Right lobe of liver (tissue), 6 donors: ENCODE results near the gene LIMCH1. TPM values are rescaled to one million over a fixed set of nuclear protein-coding genes. Genes with fewer than 3 reads are reported as not detected.

Experiments
- ATAC-seq, 4 donors: fragments of 200-7000 bp; cut with Tn5 transposase; one replicate each; pipeline ENCODE4 v1.9.1; 2020; ENCODE audit warnings: mild to moderate bottlenecking in 4 of 4, moderate library complexity in 4 of 4
- DNase-seq, 3 donors: peaks; one replicate each; pipeline ENCODE4 v3.0.0-alpha.2; 2020
- H3K27ac ChIP-seq, 3 donors: fragments of 200-600 bp; one replicate each; pipeline ENCODE4 v1.8.0; 2022
- H3K27me3 ChIP-seq, 2 donors: fragments of 200-600 bp; one replicate each; pipeline ENCODE4 v1.8.0; 2022
- H3K36me3 ChIP-seq, 4 donors: fragments of 200-600 bp; sonication (generic) in 1 of 4; one replicate each; pipeline versions ENCODE4 v1.5.1 to v1.8.0; 2017 to 2022; ENCODE audit warnings: control low read depth in 1 of 4
- H3K4me1 ChIP-seq, 4 donors: fragments of 200-600 bp; sonication (generic) in 1 of 4; one replicate each; pipeline versions ENCODE4 v1.5.1 to v1.8.0; 2017 to 2022; ENCODE audit warnings: control low read depth in 1 of 4
- H3K4me3 ChIP-seq, 3 donors: fragments of 200-600 bp; one replicate each; pipeline ENCODE4 v1.8.0; 2022
- H3K9me3 ChIP-seq, 4 donors: fragments of 200-600 bp; sonication (generic) in 1 of 4; one replicate each; pipeline versions ENCODE4 v1.5.1 to v1.8.0; 2017 to 2022; ENCODE audit warnings: control low read depth in 1 of 4
- CTCF ChIP-seq, 4 donors: fragments of 200-600 bp in 3 of 4; fragments of 450-650 bp in 1 of 4; IDR thresholded peaks; one replicate each; pipeline versions ENCODE4 v1.5.1 to v1.8.0; 2016 to 2022; ENCODE audit warnings: antibody characterized with exemption in 4 of 4, mild to moderate bottlenecking in 2 of 4
- POLR2A ChIP-seq: fragments of 450-650 bp; IDR thresholded peaks from one replicate; pipeline ENCODE4 v1.6.1; 2017; ENCODE audit warnings: antibody characterized with exemption, mild to moderate bottlenecking
- WGBS: methylation state at CpG from one replicate; pipeline ENCODE4 v1.1.6; 2018; ENCODE audit warnings: low coverage, low lambda C conversion rate; ENCODE audit not compliant: insufficient coverage; ENCODE audit errors: missing lambda C conversion rate; 5-methylcytosine and 5-hydroxymethylcytosine counted together
- intact Hi-C, 2 donors: fragments of 100-400 bp; cut with DNase I; formaldehyde crosslinking; loops; one replicate each; pipeline versions ENCODE4 v1.11.2 to v1.14.1; 2022
- total RNA-seq, 6 experiments: library from RNA; depleted of rRNA in 2 of 6; stranded (reverse); fragments of >200 nt in 2 of 6; fragmentation: NEBNext Ultra II Directional in 3 of 6; extraction: Animal tissue kit (Norgen Biotek cat#: 25700) in 3 of 6; gene quantifications; one replicate each; pipeline versions ENCODE4 v1.1.0 to v1.2.4, GENCODE V29; 2016 to 2023
- donor health status: DM: no; HTN: yes; CAD: no.
- donor health status: DM: no; HTN: no; CAD: no.
- donor health status: DM: no; HTN: no; CAD: no.
- donor health status: DM: no; HTN: yes; CAD: no.
- donor health status: DM: no; HTN: yes; CAD: no.

LIMCH1 gene
- total RNA-seq, 6 experiments from 2014 or later: 8.3 to 26.9 (median 12.9) TPM

GRCh38 chr4:41609851-41610250, 71.9 kb downstream of the LIMCH1 start:
- Histone ChIP-seq H3K27me3 (no peaks in the 10 kb centered on the region), H3K4me1 (peaks cover 0 to 13% (median 0%) of the 10 kb centered on the region in 4 donors), H3K4me3 (no peak overlapping the region), H3K27ac (no peak overlapping the region), H3K9me3 (no peaks in the 10 kb centered on the region), H3K36me3 (no peaks in the 10 kb centered on the region)
- ATAC-seq (no peak), DNase-seq (no peak)
- intact Hi-C loops: no loop called here
- WGBS: 90% methylated on average over 4 of the region's 5 CpGs
- TF ChIP-seq POLR2A (no peak), CTCF (IDR thresholded peaks at IDR 0.05) (no peak)

- no peaks in the 10 kb centered on the region for H3K36me3 ChIP-seq
- intact Hi-C loops: no loop called here
- peaks cover 0 to 13% (median 0%) of the 10 kb centered on the region in 4 donors for H3K4me1 ChIP-seq
- H3K9me3 ChIP-seq: no peaks in the 10 kb centered on the region
- ATAC-seq: no peak
- no peak for DNase-seq
- H3K27ac ChIP-seq: no peak overlapping the region
- no peak for TF ChIP-seq CTCF (IDR thresholded peaks at IDR 0.05)
- no peak for TF ChIP-seq POLR2A
- H3K4me3 ChIP-seq: no peak overlapping the region
- H3K27me3 ChIP-seq: no peaks in the 10 kb centered on the region
- WGBS: 86% methylated on average over 3 of the region's 3 CpGs
Observed at GRCh38 chr4:41610474-41610873, 72.5 kb downstream of the LIMCH1 start.

- H3K27ac ChIP-seq: no peak overlapping the region
- 50% methylated on average over 1 of the region's 1 CpG for WGBS
- intact Hi-C loops: no loop called here
- H3K27me3 ChIP-seq: no peaks in the 10 kb centered on the region
- peaks cover 0 to 13% (median 0%) of the 10 kb centered on the region in 4 donors for H3K4me1 ChIP-seq
- no peaks in the 10 kb centered on the region for H3K9me3 ChIP-seq
- H3K4me3 ChIP-seq: no peak overlapping the region
- no peak for TF ChIP-seq POLR2A
- TF ChIP-seq CTCF (IDR thresholded peaks at IDR 0.05): no peak
- no peaks in the 10 kb centered on the region for H3K36me3 ChIP-seq
- no peak for DNase-seq
- ATAC-seq: peak in 1 of 4 donors; percentile 67
Observed at GRCh38 chr4:41611124-41611838, 73.3 kb downstream of the LIMCH1 start.

GRCh38 chr4:41611881-41612871, 74.2 kb downstream of the LIMCH1 start:
- Histone ChIP-seq H3K27me3 (no peaks in the 10 kb centered on the region), H3K27ac (peak overlapping the region in 1 of 3 donors; percentile 14), H3K4me1 (peaks cover 0 to 13% (median 0%) of the 10 kb centered on the region in 4 donors), H3K36me3 (no peaks in the 10 kb centered on the region), H3K4me3 (no peak overlapping the region), H3K9me3 (no peaks in the 10 kb centered on the region)
- ATAC-seq (peak; percentile 62 to 76 (median 74)), DNase-seq (no peak)
- intact Hi-C loops: no loop called here
- 52% methylated on average over 14 of the region's 14 CpGs for WGBS
- TF ChIP-seq POLR2A (no peak), CTCF (IDR thresholded peaks at IDR 0.05) (no peak)
